Large intestine (tissue), 12 donors: Measurements from ENCODE around the gene SERPINB4. TPM values are rescaled to one million over a fixed set of nuclear protein-coding genes. Genes with fewer than 3 reads are reported as not detected.
"Not testable (repeated sequence)": the region's sequence is repeated elsewhere in the genome, so short reads cannot be mapped to it uniquely, and the experiment has no call there.

Experiments used
- DNase-seq, 2 donors: peaks; one replicate each; pipeline versions ENCODE4 v3.0.0 to v3.0.0-alpha.2; 2013
- H3K27ac ChIP-seq: one replicate; pipeline ENCODE4 v1.5.1; 2013; ENCODE audit warnings: low read length
- H3K27me3 ChIP-seq: 2 replicates; pipeline ENCODE4 v1.6.1; 2013; ENCODE audit warnings: low read length; ENCODE audit not compliant: control insufficient read depth, insufficient read depth
- H3K36me3 ChIP-seq: 2 replicates; pipeline ENCODE4 v1.6.1; 2013; ENCODE audit warnings: low read length; ENCODE audit not compliant: control insufficient read depth, insufficient read depth
- H3K4me1 ChIP-seq: one replicate; pipeline ENCODE4 v1.6.1; 2013; ENCODE audit warnings: low read length; ENCODE audit not compliant: control insufficient read depth, insufficient read depth
- H3K4me3 ChIP-seq: one replicate; pipeline ENCODE4 v1.5.1; 2013; ENCODE audit warnings: low read length
- H3K9me3 ChIP-seq: one replicate; pipeline ENCODE4 v1.6.1; 2013; ENCODE audit warnings: mild to moderate bottlenecking, low read depth, low read length, moderate library complexity; ENCODE audit not compliant: control insufficient read depth
- WGBS: methylation state at CpG from one replicate; pipeline ENCODE4 v1.1.5; 2013; ENCODE audit warnings: low lambda C conversion rate; ENCODE audit not compliant: insufficient coverage; 5-methylcytosine and 5-hydroxymethylcytosine counted together
- long read RNA-seq, 11 donors: transcript quantifications; one replicate each; lab custom pipeline, GENCODE V29; 2026
- polyA plus RNA-seq: library from polyadenylated mRNA; unstranded; fragments of 120-200 nt; gene quantifications from one replicate; pipeline ENCODE4 v1.2.1, GENCODE V29; 2013

Gene SERPINB4
- polyA plus RNA-seq: not detected
- long read RNA-seq, donor 1: 0 reads
- long read RNA-seq, donor 2: 0 reads
- long read RNA-seq, donor 3: 0 reads
- long read RNA-seq, donor 4: 0 reads
- long read RNA-seq, donor 5: 0 reads
- long read RNA-seq, donor 6: 0 reads
- long read RNA-seq, donor 7: 0 reads
- long read RNA-seq, donor 8: 0 reads
- long read RNA-seq, donor 9: 0 reads
- long read RNA-seq, donor 10: 0 reads
- long read RNA-seq, donor 11: 0 reads

DNA sequence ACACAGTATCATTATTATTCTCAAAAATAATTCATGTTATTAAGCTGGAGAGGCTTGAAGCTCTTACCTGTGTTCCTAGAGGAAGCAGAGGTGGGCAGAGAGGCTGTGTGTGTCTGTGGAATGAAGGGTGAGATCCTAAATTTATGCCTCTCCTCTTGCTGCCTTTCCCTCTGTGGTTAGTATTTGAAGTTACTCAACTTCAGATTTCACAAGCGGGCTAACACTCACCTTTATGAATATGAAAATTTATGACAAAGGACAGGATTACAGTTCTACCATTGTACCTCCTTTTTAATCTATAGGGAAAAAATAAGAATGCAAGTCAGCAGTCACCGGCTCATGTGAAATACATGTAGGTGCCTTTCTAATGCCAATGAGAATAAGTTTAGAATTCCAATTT, at the start of gene SERPINB4:
SERPINB4 (minus strand) TSS at position 115 of the 400 bp plus-strand sequence. CDS start 679 bp downstream, outside the sequence.
- not testable (repeated sequence) for H3K27ac ChIP-seq, H3K4me3 ChIP-seq, DNase-seq, H3K27me3 ChIP-seq, H3K4me1 ChIP-seq, H3K9me3 ChIP-seq, H3K36me3 ChIP-seq
- WGBS: no CpG with 5 or more reads among the region's 2 CpGs

DNA sequence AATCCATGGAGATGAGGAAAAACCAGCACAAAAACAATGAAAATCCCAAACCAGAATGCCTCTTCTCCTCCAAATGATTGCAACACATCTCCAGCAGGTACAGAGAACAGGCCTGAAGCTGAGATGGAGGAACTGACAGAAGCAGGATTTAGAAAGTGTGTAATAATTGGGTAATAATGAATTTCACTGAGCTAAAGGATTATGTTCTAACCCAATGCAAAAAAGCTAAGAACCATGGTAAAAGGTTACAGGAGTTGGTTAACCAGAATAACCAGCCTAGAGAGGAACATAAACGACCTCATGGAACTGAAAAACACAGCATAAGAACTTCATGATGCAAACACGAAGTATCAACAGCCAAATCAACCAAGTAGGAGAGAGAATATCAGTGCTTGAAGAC, 45.0 kb upstream of the SERPINB4 start:
- no peak for DNase-seq

GRCh38 chr18:63686871-63687270, 42.8 kb upstream of the SERPINB4 start:
- Histone ChIP-seq H3K4me3 (no peak overlapping the region), H3K4me1 (peaks cover 14% of the 10 kb centered on the region), H3K9me3 (no peaks in the 10 kb centered on the region), H3K36me3 (no peaks in the 10 kb centered on the region), H3K27me3 (no peaks in the 10 kb centered on the region), H3K27ac (no peak overlapping the region)
- WGBS: 80% methylated on average over 1 of the region's 2 CpGs
- DNase-seq: no peak

More for the DNA sequence above, 45.0 kb upstream of the SERPINB4 start:
- no CpG with 5 or more reads among the region's 2 CpGs for WGBS
- Histone ChIP-seq H3K27ac (no peak overlapping the region), H3K4me1 (no peaks in the 10 kb centered on the region), H3K9me3 (no peaks in the 10 kb centered on the region), H3K27me3 (no peaks in the 10 kb centered on the region), H3K4me3 (no peak overlapping the region), H3K36me3 (no peaks in the 10 kb centered on the region)

DNA sequence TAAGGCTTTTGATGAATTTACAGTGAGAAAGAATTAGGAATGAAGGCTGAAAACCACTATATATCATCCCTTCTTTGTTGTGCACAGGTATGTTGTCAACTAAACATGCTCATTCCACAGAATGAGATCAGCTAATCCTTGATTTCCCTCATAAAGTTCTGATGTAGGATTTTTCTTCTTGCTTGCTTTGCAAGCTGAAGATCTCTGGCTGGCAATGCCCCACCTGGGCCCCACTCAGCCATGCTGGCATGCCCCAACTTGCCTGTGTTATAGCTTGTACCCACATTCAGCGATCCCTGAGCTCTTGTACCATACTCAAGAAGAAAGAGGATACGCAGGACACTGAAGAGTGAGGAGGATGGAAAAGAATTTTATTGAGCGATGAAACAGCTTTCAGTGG, 40.7 kb upstream of the SERPINB4 start:
- Histone ChIP-seq H3K27me3 (no peaks in the 10 kb centered on the region), H3K27ac (no peak overlapping the region), H3K4me3 (no peak overlapping the region), H3K9me3 (no peaks in the 10 kb centered on the region), H3K36me3 (no peaks in the 10 kb centered on the region), H3K4me1 (peaks cover 21% of the 10 kb centered on the region)
- no CpG with 5 or more reads among the region's 3 CpGs for WGBS
- no peak for DNase-seq

DNA sequence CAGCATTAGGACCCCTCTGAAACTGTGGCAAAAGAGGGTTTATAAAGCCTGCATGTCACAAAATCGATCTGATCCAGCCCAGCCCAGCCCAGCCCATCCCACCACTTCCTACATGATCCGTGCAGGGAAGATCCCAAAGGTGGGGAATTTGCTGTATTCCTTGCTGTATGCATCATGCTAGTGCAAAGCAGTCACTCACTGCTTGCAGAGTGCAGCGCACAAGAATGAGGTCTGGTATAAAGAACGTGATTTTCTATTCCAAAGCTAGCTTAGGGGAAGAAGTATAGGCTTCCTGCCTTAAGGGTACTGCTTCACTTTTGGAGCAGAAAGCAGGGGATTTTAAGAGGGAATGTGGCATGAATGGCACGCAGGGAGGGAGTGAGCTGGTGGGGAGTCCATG, 39.8 kb upstream of the SERPINB4 start:
- Histone ChIP-seq H3K36me3 (no peaks in the 10 kb centered on the region), H3K4me1 (peaks cover 21% of the 10 kb centered on the region), H3K27me3 (no peaks in the 10 kb centered on the region), H3K27ac (no peak overlapping the region), H3K4me3 (no peak overlapping the region), H3K9me3 (no peaks in the 10 kb centered on the region)
- no CpG with 5 or more reads among the region's 5 CpGs for WGBS
- no peak for DNase-seq

- 0% methylated on average over 1 of the region's 2 CpGs for WGBS
- DNase-seq: peak; percentile 68 to 83
- H3K36me3 ChIP-seq: no peaks in the 10 kb centered on the region
- peak overlapping the region; percentile 59 for H3K27ac ChIP-seq
- no peaks in the 10 kb centered on the region for H3K27me3 ChIP-seq
- H3K4me1 ChIP-seq: peaks cover 21% of the 10 kb centered on the region
- H3K9me3 ChIP-seq: no peaks in the 10 kb centered on the region
- no peak overlapping the region for H3K4me3 ChIP-seq
Measured at GRCh38 chr18:63683152-63683551, 39.1 kb upstream of the SERPINB4 start.

GRCh38 chr18:63681449-63682340, 37.6 kb upstream of the SERPINB4 start:
- H3K27ac ChIP-seq: peak overlapping the region; percentile 59
- H3K27me3 ChIP-seq: no peaks in the 10 kb centered on the region
- WGBS: no CpG with 5 or more reads among the region's 2 CpGs
- H3K36me3 ChIP-seq: no peaks in the 10 kb centered on the region
- H3K4me3 ChIP-seq: no peak overlapping the region
- peaks cover 21% of the 10 kb centered on the region for H3K4me1 ChIP-seq
- DNase-seq: peak; percentile 73 to 86
- no peaks in the 10 kb centered on the region for H3K9me3 ChIP-seq

- H3K4me1 ChIP-seq: peaks cover 21% of the 10 kb centered on the region
- H3K27me3 ChIP-seq: no peaks in the 10 kb centered on the region
- DNase-seq: peak; percentile 23 to 36
- no peaks in the 10 kb centered on the region for H3K36me3 ChIP-seq
- no peak overlapping the region for H3K4me3 ChIP-seq
- 80% methylated on average over 2 of the region's 5 CpGs for WGBS
- H3K27ac ChIP-seq: no peak overlapping the region
- H3K9me3 ChIP-seq: no peaks in the 10 kb centered on the region
Measured at GRCh38 chr18:63679820-63680606, 36.0 kb upstream of the SERPINB4 start.

DNA sequence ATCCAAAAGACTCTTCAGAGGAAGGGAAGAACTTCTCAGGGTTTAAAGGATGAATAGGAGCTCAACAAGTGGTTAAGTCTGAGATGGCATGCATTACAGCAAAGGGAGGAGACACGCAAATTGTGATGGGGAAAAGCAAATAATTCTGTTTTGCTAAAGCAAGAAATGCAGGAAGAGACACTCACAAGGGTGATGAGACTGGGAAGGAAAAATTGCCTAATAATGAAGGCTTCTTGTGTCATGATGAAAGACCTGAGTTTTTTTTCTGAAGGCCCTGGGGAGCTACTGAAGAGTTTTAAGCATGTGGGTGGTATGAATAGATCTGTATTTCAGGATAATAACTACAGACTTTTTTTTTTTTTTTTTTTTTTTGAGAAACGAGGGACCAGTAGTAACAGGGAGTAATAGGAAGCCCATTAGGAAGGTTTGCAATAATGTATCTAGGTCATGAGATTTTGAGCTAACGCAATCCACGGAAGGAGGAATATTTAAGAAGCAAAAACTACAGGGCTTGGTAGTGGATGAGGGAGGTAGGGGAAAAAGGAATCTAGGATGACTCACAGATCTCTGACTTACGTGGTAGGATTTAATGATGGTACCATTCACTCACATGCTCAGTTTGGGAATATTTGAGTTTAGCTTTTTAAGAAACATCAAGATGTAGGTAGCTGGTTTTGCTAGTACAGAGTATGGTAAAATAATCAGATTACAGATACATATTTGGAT, 33.6 kb upstream of the SERPINB4 start:
- Histone ChIP-seq H3K36me3 (no peaks in the 10 kb centered on the region), H3K4me3 (no peak overlapping the region), H3K27ac (no peak overlapping the region), H3K4me1 (peaks cover 14% of the 10 kb centered on the region), H3K9me3 (no peaks in the 10 kb centered on the region), H3K27me3 (no peaks in the 10 kb centered on the region)
- no peak for DNase-seq
- 100% methylated on average over 2 of the region's 5 CpGs for WGBS
